ENCODE results near the gene ZNF768. TPM values are rescaled to one million over a fixed set of nuclear protein-coding genes. Genes with fewer than 3 reads are reported as not detected.

The ZNF768 gene
- total and polyA plus RNA-seq, 2 of the 13 experiments (the other 11 are each of a cell fraction or from before 2014, with no cell fraction given) = 26.7 to 34.4 TPM

DNA sequence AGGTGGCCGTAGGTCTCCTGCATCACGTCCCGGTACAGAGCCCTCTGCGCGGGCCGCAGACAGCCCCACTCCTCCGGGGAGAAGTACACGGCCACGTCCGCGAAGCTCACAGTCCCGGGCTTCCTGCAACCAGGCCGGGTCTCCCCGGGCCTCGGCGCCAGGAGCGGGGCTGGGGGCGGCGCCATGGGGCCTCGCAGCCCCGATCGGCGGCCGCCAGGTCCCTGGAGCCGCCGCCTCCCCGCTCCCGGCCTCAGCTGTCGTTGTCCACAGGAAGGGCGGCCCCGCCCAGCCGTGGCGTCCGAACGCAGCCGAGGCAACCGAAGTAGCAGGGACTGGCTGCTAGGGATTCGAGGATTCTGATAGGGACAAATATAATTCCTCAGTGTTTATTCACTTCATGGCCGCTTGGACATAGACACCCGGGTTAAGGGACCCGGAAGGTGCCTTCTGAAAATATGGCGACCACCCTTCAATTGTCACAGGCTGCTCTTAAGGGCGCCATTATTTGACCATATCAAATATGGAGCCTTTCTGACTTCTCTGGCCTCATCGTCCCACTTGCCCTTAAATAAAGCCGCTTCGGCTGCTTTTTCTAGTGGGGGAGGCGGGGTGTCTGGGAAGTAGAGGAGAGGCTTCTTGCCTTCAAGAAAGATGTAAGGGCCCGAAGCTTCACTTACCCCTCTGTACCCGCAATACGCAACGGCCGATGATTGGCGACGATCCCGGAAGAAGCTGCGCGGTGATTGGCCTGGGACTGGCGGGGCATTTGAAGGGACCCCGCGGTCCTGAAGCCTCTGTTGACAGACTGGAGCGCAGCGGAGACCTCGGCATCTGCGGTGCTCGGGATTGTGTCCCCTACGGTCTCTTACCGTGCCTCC is 45.3 kb upstream of the ZNF768 start, which contains the start of gene ZNF688 (continued):
- TF ChIP-seq ZC3H4 (CRISPR knock-in tag; IDR thresholded peaks at IDR 0.05; ENCODE audit: borderline replicate concordance) (no peak), ZBTB7B (CRISPR knock-in tag; IDR thresholded peaks at IDR 0.05) (peak; percentile 42; the same call in 1 of the 2 replicates), ZNF780A (CRISPR knock-in tag; IDR thresholded peaks at IDR 0.05) (no peak), ZNF317 (CRISPR knock-in tag; IDR thresholded peaks at IDR 0.05) (no peak; the same call in 1 of the 2 replicates), ZNF501 (CRISPR knock-in tag; IDR thresholded peaks at IDR 0.05) (peak; percentile 70), ZNF30 (CRISPR knock-in tag; IDR thresholded peaks at IDR 0.05) (no peak), ZNF550 (CRISPR knock-in tag; IDR thresholded peaks at IDR 0.05; ENCODE audit: borderline replicate concordance) (peak; percentile 35; the same call in 1 of the 2 replicates), NAIF1 (CRISPR knock-in tag; IDR thresholded peaks at IDR 0.05; ENCODE audit: borderline replicate concordance) (no peak), CCAR2 (optimal IDR thresholded peaks at IDR 0.05; ENCODE audit: low read depth, low read length) (no peak), ZNF558 (CRISPR knock-in tag; IDR thresholded peaks at IDR 0.05; ENCODE audit: borderline replicate concordance) (no peak; the same call in none of the 2 replicates), ZNF446 (CRISPR knock-in tag; IDR thresholded peaks at IDR 0.05) (peak; percentile 94), ZEB1 (IDR thresholded peaks at IDR 0.05; ENCODE audit: insufficient replicate concordance, low read depth) (peak; percentile 33), NCOA1 (CRISPR knock-in tag; IDR thresholded peaks at IDR 0.05) (no peak), FOXK2 (IDR thresholded peaks at IDR 0.05) (peak; percentile 83)
- TF ChIP-seq, protein P1, sequence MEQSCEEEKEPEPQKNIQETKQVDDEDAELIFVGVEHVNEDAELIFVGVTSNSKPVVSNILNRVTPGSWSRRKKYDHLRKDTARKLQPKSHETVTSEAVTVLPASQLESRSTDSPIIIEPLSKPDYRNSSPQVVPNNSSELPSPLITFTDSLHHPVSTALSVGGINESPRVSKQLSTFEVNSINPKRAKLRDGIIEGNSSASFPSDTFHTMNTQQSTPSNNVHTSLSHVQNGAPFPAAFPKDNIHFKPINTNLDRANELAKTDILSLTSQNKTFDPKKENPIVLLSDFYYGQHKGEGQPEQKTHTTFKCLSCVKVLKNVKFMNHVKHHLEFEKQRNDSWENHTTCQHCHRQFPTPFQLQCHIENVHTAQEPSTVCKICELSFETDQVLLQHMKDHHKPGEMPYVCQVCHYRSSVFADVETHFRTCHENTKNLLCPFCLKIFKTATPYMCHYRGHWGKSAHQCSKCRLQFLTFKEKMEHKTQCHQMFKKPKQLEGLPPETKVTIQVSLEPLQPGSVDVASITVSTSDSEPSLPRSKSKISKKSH (CRISPR knock-in tag; IDR thresholded peaks at IDR 0.05; ENCODE audit: borderline replicate concordance) = peak; percentile 69; the same call in 1 of the 2 replicates
- TF ChIP-seq, protein P2, sequence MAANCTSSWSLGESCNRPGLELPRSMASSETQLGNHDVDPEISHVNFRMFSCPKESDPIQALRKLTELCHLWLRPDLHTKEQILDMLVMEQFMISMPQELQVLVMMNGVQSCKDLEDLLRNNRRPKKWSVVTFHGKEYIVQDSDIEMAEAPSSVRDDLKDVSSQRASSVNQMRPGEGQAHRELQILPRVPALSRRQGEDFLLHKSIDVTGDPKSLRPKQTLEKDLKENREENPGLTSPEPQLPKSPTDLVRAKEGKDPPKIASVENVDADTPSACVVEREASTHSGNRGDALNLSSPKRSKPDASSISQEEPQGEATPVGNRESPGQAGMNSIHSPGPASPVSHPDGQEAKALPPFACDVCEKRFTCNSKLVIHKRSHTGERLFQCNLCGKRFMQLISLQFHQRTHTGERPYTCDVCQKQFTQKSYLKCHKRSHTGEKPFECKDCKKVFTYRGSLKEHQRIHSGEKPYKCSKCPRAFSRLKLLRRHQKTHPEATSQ (CRISPR knock-in tag; IDR thresholded peaks at IDR 0.05; ENCODE audit: borderline replicate concordance) = no peak
- TF ChIP-seq, protein P3, sequence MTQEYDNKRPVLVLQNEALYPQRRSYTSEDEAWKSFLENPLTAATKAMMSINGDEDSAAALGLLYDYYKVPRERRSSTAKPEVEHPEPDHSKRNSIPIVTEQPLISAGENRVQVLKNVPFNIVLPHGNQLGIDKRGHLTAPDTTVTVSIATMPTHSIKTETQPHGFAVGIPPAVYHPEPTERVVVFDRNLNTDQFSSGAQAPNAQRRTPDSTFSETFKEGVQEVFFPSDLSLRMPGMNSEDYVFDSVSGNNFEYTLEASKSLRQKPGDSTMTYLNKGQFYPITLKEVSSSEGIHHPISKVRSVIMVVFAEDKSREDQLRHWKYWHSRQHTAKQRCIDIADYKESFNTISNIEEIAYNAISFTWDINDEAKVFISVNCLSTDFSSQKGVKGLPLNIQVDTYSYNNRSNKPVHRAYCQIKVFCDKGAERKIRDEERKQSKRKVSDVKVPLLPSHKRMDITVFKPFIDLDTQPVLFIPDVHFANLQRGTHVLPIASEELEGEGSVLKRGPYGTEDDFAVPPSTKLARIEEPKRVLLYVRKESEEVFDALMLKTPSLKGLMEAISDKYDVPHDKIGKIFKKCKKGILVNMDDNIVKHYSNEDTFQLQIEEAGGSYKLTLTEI (CRISPR knock-in tag; conservative IDR thresholded peaks at IDR 0.05) = no peak
- TF ChIP-seq, protein P4, sequence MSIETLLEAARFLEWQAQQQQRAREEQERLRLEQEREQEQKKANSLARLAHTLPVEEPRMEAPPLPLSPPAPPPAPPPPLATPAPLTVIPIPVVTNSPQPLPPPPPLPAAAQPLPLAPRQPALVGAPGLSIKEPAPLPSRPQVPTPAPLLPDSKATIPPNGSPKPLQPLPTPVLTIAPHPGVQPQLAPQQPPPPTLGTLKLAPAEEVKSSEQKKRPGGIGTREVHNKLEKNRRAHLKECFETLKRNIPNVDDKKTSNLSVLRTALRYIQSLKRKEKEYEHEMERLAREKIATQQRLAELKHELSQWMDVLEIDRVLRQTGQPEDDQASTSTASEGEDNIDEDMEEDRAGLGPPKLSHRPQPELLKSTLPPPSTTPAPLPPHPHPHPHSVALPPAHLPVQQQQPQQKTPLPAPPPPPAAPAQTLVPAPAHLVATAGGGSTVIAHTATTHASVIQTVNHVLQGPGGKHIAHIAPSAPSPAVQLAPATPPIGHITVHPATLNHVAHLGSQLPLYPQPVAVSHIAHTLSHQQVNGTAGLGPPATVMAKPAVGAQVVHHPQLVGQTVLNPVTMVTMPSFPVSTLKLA (IDR thresholded peaks at IDR 0.05) = peak; percentile 43; the same call in 1 of the 2 replicates
- TF ChIP-seq, protein P5, sequence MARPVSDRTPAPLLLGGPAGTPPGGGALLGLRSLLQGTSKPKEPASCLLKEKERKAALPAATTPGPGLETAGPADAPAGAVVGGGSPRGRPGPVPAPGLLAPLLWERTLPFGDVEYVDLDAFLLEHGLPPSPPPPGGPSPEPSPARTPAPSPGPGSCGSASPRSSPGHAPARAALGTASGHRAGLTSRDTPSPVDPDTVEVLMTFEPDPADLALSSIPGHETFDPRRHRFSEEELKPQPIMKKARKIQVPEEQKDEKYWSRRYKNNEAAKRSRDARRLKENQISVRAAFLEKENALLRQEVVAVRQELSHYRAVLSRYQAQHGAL (CRISPR knock-in tag; IDR thresholded peaks at IDR 0.05; ENCODE audit: not compliant biosample characterization) = peak; percentile 17
- TF ChIP-seq, protein P6, sequence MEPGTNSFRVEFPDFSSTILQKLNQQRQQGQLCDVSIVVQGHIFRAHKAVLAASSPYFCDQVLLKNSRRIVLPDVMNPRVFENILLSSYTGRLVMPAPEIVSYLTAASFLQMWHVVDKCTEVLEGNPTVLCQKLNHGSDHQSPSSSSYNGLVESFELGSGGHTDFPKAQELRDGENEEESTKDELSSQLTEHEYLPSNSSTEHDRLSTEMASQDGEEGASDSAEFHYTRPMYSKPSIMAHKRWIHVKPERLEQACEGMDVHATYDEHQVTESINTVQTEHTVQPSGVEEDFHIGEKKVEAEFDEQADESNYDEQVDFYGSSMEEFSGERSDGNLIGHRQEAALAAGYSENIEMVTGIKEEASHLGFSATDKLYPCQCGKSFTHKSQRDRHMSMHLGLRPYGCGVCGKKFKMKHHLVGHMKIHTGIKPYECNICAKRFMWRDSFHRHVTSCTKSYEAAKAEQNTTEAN (CRISPR knock-in tag; conservative IDR thresholded peaks at IDR 0.05) = 0 out of 2 replicates have a peak, but pooled peaks have one; percentile 21

All from HepG2 (cell line).